Stimulated activated CD4-positive, alpha-beta T cell treated with anti-CD3 and anti-CD28 coated beads, TNF-alpha, amount 100 ng/mL, for 24 hours (primary cell): ENCODE data around the gene COL8A1.
"Not testable (repeated sequence)": the region's sequence is repeated elsewhere in the genome, so short reads cannot be mapped to it uniquely, and the experiment has no call there.

Experiments used
- DNase-seq, 3 experiments: peaks; one replicate each; pipeline ENCODE4 v3.0.0-alpha.2; 2020; ENCODE audit warnings: low read depth in 3 of 3

Gene COL8A1

DNA sequence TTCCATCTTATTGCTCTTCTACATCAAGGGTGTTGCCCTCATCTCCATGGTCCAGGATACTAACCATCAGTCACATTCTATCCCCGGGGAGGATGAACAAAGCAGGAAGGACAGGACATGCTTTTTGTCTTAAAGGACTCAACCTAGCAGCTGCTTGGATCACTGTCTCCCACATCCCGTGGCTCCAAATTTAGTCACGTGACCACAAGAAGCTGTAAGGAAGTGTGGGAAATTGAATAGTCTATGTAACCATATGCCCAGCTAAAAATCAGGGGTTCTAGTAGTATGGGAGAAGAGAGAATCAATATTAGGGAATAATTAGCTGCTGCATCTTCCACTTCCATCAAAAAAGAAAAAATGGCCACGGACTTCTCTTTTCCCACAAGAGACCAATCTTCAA, 161.0 kb downstream of the COL8A1 start:
- no peak for DNase-seq

DNA sequence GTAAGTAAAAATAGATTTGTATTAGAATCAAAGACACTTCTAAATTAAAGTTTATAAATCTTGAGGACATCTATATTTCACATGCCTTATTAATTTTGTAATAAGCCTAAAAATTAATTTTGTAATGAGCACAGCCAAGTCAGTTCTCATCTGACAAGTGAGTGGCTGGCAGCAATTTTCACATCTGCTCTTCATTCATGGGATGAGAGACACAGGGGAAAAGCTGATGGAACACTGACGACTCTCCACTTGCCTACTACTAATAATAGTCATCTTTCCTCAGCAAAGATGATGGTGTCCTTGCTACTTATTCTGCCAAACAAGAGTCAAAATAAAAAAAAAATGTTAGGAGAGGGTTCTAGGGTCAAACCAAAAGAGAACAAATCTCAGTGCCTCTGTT, 164.9 kb downstream of the COL8A1 start:
- no peak for DNase-seq

DNA sequence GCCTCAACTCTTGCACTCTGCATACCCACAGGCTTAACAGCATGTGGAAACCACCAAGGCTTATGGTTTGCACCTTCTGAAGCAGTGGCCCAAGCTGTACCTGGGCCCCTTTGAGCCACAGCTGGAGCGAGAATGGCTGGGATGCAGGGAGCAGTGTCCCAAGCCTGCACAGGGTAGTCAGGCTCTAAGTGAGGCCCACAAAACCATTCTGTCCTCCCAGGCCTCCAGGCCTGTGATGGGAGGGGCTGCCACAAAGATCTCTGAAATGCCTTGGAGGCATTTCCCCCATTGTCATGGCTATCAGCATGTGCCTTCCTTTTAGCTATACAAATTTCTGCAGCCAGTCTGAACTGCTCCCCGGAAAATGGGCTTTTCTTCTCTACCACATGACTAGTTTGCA, 166.8 kb downstream of the COL8A1 start:
- no peak for DNase-seq

DNA sequence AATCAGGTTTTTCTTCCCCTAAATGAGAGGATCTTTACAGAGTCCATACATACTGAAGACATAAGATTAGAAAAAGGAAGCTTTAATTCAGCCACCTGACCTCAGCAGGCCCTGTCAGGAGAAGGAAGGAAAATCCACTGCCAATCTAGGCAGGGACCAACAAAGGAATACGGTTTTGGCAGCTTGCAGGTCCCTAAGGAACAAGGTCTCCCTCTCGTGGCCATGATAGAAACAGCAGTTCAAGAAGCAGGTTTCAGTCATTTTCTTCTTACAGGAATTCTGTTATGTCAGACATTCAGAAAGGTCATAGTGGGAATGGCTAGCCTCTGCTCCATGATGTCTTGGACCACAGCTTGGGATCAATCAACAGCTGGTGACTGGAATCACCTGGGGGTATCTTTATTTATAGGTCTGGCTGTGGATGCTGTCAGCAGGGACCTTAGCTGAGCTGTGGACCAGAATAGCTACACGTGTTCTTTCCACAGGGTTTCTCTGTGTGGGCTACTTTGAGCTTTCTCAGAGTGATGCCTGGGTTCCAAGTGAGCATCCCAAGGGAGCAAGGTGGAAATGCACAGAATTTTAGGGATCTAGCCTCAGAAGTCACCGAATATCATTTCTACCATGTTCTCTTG, 169.9 kb downstream of the COL8A1 start:
- DNase-seq: peak in 1 of 3 experiments; percentile 14

DNA sequence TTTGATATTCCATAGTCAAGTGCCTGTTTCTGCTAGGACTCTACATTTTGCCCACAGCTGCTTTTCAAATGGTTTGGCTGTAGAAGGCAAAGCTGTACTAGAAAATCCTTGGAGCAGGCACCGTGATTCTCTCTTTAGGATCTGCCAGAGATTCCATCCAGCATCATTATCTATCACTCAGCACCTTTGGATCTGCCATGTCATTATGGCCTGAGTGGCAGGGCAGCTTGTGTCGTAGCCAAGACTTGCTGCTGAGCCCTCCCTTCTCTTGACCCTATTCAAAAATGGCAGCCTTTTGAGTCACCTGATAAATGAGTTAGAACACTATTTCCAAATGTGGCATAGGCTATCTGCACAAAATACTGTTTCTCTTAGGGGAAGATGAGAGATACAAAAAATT, 171.2 kb downstream of the COL8A1 start:
- no peak for DNase-seq

DNA sequence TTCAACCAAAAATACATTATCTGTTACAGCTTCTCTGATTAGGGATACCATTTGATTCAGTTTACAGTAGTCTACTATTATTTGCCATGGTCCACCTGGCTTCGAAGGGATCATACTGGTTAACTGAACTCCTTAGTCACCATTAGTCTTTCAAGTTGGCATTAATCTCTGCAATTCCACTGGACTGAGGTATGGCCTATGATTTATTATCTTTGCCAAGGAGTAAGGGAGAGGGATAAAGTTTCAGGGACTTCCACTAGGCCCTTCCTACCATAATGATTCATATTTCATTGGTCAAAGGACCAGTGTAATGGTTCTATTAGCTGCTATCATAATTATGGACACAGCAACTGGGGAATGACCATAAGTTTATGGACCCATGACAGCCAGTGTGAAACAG, 172.0 kb downstream of the COL8A1 start:
- DNase-seq: no peak

DNA sequence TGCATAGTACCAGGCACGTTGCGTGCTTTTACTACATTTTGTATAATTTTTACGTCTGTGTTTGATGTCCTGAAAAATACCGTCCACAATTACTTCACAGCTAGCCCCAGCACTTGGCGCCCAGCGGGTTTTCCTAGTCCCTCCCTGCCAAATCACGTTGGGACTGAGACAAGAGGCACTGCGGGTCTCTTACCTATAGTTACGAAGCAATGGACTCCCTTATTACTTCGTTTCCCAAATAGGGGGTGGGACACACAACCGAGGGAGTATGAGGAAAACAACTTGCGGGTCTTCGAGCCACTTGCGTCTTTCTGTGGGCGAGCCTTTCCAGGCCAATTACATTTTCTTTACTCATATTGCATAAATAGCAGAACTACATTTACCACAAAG, 178.6 kb downstream of the COL8A1 start:
- no peak for DNase-seq

DNA sequence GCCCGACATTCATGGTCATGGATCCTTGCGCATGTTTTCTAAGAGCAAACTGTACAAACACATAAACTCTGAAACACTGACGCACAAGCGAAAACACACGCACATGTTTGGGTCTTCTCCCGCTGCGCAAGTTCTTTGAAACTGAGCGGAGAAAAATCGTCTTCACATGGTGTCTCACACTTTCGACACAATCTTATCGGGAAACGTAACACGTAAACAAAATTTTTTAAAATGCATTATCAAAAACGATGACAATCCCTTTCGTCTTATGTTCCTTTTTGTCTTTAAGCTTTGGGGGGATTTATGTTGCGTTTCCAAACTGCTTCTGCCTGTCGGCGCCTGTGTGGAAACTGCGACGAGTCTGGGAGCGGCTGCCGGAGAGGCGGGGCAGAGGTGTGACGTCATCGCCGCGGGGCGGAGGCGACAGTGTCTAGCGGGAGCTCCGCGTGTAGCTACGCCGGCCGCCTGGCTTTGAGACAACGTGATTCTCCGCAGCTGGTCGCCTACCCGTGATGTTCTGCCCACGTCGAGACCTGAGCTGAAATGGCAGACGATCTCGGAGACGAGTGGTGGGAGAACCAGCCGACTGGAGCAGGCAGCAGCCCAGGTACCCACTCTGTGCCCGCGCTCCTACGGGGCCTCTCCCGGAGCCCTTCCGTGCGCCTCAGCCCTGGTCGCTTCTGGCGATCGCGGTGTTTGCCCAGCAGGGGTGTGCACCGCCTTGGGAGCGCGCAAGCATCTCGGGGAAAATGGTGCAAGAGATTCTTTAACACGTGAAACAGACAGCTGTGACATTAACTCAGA, 179.2 kb downstream of the COL8A1 start, which contains the start of gene CMSS1:
TSS of gene CMSS1 (plus strand) at position 426 of the 804 bp plus-strand sequence.
- peak; percentile 92 to 95 (median 93) for DNase-seq

DNA sequence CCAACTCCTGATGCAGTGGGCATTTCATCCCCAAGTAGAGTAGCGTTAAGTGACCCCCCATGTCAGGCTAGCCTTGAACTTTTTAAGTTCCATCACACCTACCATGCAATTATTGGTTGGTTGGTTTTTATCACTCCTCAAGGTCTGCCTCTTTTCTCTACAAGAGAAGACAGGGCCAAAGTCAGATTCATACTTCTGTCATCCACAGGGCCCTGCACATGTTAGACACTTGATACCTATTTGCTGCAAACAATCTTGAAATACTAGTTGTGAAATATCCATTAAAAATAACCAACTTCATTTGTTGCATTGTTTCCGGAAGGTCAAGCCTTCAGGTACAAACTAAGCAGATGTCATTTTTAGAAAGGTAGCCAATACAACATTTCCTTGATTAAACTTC, 180.4 kb downstream of the COL8A1 start:
- DNase-seq: no peak

DNA sequence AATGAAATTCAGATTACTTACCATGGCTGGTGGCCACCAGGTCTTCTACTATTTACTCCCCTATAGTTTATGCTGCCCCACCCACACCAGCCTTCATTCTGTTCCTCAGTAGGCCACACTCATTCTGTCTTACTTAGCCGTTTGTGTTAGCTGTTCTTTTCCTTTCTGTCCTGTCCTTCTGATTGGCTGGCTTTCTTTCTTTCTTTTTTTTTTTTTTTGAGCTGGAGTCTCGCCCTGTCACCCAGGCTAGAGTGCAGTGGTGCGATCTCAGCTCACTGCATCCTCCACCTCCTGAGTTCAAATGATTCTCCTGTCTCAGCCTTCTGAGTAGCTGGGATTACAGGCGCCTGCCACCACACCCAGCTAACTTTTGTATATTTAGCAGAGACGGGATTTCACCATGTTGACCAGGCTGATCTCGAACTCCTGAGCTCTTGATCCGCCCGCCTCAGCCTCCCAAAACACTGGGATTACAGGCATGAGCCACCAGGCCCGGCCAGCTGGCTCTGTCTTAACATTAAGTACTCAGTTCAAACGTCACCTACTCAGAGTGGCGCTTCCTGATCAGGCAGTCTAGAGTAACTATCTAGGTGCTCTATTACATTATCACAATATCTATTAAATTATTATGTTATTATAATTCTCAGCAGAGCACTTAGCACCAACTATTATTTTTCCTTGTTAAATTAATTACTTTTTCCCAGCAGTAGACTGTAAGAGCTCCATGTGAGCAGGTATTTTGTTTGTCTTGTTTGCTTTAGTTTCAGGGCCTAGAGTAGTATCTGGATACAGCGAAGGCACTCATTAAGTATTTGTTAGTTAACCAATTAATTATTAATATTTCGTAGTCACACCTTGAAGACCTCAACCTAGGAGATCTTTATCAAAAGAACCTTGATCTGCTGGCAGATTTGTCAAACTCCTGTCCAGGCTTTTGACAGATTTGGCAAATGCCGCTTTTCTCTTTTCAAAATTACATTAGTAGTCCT, 185.6 kb downstream of the COL8A1 start:
- no peak for DNase-seq

DNA sequence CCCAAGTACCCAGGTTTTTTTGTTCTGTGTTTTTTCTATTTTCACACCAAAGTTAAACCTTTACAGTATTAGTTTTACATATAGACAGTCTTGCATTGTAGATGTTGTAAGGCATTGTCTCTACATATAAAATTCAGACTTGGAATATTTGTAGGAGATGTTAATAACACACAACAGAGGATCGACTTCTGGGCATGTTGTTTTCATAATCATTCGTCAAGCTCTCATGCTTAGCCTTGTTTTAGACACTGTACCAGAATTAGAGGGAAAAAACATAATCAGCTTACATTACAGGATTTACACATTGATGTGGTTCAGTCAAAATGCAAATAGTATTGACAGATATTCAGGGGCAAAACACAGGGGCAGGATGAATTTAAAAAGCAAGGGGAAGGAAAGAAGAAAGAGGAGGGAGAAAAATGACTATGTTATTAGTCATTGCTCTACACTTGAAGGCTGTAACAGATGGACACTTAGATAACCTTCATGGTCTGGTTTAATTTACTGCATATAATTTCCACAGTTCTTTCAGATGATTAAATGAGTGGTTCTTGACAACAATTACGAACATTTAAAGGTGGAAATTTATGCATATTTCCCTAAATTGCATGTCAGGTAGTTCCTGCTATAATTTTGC, 186.7 kb downstream of the COL8A1 start:
- no peak for DNase-seq

DNA sequence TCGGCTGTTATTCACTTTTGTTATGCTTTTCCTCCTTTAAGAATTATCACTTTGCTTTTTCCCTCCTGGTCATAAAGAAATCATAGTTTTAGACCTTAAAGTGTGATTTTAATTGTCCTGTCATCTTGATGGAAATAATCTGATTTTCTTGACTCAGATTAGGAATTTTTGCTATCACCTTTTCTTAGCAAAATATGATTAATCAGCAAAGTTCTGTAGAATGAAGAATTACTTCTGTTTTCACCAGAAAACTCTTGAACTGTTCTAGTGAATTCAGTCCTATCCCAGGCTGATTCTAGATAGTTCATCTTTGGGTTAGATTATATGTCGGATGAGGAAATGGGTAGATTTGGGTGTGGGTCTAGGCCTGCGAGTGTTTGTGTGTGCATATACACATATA, 191.4 kb downstream of the COL8A1 start:
- no peak for DNase-seq

DNA sequence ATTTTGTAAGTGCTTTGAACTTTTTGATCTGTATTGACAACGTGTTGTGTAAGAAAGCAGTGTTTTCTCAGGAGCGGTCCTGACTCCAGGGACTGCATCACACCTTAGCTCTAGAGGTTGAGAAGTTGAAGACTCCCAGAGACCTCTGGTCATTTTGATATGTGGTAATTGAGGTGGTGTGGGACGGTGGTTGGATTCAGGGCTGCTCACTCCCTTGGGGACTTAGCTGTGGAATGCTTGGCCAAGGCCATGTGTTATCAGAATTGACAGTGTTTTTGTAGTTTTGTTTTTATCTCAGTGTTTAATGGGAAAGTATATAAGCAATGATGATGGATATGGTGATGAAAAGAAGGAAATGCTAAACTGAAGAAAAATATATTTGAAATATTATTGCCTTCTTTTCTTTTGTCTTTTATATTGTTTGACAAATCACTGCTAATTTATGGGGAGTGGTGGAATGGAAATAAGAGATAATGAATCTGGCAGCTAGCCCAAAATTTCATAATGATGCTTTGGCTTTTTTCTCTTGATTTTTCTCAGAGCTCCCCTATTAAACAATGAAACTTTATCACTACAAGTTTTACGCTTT, 195.3 kb downstream of the COL8A1 start:
- no peak for DNase-seq

DNA sequence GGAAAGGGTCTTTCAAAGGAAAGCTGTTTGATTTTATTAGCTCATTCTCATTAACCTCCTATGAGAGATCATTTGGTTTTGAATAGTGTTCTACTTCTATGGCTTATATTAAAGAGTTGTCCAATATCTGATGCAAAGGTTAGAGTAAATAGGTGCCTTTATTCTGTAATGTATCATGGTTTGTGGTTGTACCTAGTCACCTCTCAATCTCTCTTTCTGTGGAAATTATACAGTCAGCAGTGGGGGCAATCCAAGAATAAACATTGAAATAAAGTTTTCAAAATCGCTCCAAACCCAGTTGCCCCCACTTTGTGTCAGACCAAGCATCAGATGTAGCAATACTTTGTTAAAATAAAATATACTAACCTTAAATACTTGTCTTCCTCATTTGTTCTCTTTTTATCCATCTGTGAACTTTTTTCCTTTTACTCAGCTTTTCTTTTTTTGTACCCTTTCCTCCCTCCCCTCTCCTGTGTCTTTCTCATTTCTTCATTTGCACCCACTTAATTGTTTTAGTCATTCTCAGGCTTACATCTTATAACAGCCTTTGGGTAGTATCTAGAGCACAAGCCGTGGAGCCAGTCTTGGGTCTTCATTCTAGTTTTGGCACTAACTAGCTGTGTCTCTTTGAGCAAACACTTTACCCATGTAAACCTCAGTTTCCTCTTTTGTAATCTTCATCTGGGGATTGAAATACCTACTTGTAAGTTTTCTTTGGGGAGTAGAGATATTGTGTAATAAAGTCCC, 196.0 kb downstream of the COL8A1 start:
- no peak for DNase-seq

DNA sequence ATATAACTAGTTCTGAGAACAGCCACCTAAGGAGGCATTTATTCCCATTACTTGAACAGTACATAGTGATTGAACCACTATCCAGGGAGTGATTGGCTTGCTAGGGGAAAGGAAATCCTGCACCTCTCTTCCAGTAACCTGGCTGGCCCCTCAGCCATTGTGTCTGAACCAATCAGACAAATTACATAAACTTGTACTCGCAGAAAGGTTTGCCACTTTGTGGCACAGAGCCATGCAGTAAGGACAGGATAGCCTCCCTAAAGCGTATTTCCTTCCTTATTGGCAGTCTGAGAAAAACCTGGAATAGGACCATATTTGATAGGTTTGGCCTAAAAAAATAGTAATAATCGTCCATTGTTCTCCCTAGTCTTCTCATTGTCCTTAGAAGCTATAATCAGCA, 198.3 kb downstream of the COL8A1 start:
- DNase-seq: no peak

DNA sequence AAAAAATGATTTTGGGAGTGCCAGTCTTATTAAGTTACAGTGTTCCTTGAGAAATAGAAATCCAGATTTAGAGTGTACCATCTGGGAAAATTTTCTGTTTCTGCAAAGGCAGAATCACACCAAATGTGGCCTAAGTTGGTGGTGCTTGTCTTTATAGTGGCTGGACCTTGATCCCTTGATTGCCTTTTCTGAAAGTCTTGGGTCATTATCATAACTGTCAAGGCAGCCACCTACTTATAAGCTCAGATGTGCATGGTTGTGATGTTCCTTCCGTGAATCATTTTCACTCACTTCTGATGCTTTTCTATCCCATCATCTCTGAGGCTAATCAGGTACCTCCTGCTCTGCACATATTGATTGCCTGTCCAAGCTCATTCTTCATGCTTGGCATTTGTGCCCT, 199.3 kb downstream of the COL8A1 start:
- DNase-seq: no peak

DNA sequence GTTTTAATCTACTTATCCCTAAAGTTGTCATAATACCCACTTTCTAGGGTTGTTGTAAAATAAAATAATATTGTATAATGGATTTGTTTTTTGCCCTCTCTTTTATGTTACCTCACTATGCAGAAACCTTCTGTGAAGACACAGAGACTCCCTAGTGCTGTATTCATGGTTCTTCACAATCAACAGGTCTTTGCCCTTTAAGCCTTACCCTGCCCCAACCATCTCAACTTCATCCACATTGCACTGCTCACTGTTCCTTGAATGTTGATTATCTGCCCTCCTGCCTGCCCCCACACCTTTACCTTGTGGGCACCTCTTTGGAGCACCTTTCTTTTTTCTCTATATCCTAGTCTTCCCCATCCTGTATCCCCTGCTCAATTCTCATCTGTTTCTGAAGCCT, 200.4 kb downstream of the COL8A1 start:
- DNase-seq: no peak

DNA sequence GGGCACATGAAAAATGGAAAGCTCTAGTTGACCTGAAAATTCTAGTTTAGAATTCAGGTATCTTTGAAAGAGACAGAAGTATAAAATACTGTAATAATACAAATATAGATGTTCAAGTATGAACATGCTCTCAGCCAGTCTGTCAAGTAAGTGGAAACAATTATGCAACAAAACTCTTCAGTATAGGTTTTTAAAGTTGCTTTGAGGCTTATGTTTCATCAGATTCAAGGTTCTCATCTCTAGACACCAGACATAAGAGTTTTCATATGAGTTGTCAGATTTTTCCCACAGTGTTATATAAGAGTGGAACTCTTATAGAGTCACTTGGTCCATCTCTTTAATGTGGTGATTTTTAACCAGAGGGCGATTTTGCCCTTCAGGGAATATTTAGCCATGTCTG, 201.2 kb downstream of the COL8A1 start:
- DNase-seq: no peak

DNA sequence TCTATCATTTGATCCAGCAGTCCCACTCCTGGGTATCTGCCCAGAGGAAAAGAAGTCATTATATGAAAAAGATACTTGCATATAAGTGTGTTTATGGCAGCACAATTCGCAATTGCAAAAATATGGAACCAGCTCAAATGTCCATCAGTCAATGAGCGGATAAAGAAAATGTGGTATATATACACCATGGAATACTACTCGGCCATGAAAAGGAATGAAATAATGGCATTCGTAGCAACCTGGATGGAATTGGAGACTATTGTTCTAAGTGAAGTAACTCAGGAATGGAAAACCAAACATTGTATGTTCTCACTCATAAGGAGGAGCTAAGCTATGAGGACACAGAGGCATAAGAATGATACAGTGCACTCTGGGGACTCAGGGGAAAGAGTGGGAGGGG, 203.6 kb downstream of the COL8A1 start:
- DNase-seq: not testable (repeated sequence)

DNA sequence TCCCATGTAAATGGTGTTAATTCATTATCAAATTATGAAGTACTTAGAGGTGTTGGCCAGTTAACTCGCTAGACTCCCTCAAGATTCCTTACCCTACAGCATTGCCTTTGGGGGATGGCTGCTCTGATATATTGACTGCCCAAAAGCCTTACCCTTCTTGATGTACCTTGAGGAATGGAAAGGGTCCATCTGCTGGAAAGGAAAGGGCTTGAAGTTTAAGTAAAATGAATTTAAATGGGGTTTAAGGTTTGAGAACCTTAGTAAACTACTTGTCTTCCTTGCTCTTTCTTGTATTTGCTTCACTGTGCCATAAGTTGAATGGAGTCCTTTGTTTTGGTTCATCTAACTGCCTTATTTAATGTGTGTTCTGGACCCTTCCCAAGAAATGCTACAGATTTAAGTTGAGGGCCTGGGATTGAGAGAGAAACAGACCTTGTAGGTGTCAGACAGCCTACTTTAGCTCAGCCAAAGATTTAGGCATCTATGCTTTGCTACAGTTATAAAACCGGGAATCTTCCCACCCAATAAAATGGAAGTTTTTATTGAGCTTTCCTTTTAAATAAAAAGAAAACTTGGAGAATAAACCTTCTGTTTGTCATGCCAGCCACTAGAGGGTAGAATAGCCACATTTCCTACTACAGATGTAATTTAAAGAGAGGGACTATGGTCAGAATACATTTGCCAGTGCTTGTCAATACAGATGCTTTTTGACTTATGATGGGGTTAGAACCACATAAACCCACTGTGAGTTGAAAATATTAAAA, 204.6 kb downstream of the COL8A1 start:
- DNase-seq: no peak
